ENCODE measurements around the gene C16orf74.

C16orf74 gene

DNA sequence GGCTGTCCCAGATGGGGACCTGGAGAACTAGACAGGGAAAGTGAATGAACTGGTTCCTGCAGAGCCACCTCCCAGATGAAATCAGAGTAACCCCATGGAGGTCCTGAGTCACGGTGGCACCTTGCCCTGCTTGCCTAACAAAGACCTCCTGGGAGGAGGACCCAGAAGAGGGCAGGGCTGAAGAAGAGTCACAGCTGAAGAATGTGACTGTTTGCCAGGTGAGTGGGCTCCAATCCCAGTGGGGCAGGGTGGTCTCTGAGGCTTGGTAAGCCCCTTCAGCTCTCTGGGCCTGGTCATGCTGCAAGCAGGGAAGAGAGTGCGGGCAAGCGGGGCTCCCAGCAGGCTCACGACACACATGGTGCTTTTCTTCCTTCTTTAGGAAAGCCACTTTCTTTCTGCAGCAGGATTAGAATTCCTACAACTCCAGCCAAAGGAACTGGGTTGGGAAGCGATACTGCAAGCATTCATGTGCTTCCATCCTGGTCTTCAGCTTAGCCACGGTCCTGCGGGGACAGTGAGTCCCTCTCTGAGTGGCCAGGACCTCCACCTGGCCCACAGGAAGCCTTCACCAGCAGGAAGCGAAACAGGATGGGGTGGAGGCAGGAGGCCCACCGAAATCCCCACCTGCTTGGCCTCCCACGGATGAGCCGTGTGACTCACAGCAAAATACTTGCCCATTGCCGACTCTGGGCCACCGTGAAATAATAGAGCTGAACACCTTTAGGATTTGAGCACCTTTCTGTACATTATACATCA lies 4.3 kb downstream of the C16orf74 start:
- DNase-seq, result no peak

DNA sequence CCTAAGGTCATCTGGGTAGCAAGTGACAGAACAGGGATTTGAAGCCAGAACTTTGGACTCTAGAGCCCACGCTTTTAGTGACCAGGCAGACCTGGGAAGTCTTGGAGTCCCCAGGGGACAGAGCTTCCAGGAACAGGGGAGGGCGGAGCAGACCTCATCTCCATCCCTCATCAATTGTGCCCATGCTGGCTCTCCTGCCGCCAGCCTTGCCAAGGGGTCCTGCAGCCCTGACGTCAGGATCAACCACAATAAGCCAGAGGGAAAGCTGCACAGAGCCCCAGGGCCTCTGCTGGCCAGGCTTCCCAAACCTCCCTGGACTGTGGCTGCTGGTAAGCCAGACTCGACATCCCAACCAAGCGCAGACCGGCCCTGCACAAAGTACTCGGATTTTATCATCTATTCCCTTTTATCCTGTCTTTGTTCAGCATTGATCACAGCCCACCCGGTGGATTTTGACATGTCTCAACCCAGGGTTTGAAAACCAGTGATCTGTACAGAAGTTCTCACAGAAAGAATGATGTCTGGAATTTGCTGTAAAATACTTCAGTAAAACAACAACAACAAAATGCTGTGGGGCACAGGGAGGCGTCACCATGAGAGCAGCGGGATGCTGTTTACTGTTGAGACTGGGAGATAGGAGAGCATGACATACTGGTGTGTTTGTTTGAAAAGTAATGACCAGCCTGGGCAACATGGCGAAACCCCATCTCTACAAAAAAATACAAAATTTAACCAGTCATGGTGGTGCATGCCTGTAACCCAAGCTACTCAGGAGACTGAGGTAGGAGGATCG lies 11.8 kb downstream of the C16orf74 start:
- no peak for DNase-seq

DNA sequence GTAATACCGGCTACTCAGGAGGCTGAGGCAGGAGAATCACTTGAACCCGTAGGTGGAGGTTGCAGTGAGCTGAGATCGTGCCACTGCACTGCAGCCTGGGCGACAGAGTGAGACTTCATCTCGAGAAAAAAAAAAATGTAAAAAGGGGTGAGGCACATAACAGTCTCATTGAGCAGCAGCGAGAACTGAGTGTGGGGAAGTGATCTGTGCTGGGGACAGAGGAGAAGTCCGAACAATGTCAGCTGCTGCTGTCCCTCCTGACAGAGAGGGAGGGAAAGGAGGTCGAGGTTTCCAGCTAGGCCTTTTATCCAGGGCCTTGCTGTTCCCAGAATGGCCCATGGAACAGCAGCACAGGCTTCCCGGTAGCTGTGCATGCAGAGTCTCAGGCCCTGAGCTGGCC lies 14.0 kb downstream of the C16orf74 start:
- DNase-seq, result no peak

DNA sequence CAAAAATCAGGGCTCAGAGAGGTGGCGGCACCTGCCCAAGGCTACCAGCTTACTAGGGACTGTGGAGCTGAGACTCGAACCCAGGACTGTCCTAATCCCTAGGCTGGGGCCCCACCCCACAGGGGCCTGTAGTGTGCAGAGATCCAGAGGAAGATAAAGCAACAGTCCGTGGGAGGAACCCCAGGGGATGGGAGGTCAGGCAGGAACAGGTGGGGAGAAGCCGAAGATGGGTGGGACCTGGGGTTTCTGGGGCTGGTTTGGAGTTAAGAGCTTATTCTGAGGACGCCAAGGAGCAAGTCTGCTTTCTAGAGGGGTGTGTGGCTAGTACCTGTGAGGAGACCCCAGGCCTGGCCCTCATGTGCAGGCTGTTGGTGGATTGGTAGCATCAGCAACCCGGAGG lies 14.9 kb downstream of the C16orf74 start:
- no peak for DNase-seq

DNA sequence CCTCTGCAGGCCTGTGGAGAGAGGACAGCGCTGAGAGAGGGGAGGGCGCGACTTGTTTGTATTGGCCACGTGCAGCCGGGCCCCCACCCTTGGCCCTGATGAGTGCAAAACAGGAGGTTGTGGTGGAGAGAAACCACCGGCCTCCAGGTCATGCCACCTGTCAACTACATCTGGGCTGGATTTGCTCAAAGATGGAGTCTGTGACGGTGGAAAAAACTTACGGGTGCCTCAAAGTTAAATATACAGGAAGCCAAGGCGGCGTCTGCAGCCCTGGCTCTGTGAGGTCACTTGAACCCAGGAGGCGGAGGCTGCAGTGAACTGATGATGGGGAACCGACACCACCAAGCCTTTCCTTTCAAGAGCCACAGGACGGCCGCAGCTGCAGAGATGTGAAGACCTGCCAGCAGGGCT lies 15.7 kb downstream of the C16orf74 start:
- DNase-seq, result peak; percentile 36

DNA sequence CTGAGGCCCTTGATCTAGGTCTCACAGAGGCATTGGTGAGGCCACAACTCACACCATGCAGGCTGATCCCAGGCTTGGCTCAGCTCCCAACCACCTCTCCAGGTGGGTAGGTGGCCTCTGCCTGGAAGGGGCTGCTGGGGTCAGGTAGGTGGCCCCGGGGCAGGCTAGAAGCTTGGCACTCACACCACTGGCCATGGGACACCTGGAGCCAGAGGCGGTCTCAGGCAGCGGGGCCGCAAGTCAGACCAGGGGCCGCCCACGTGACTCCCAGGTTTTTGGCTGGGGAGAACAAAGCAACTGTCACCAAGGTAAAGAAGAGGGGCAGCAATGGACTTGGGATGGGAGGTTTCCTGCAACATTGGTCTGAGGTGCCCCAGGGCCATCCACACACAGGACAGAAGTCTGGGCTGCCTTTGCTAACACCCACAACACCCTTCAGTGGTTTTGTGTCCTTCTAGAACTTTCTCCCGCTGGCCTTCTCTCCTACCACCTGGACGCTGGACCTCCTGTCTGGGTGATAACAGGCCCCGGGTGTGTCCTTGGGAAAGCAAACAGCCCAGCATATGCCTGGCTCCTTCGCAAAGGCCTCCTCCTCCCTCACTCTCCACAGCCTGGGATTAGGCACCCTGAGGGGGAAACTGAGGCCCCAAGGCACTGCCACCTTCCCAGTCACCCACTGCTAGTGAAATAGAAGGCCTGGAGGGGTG lies 16.4 kb downstream of the C16orf74 start:
- DNase-seq, result no peak

DNA sequence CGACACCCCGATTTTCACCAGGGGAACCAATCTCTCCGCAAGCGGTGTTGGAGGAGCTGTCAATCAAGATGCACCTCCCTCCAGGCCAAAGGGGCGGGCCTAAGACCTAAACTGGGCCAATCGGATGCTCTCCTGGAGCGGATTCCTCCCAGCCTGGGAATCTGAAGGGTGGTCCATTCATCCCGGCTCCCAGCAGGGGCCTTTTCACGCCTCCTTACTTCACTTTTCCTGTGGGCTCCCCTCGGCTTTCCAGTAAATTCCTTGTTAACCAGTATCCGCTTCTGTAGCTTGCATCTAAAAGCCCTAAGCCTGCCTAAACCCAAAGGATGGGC lies 17.1 kb downstream of the C16orf74 start:
- no peak for DNase-seq

DNA sequence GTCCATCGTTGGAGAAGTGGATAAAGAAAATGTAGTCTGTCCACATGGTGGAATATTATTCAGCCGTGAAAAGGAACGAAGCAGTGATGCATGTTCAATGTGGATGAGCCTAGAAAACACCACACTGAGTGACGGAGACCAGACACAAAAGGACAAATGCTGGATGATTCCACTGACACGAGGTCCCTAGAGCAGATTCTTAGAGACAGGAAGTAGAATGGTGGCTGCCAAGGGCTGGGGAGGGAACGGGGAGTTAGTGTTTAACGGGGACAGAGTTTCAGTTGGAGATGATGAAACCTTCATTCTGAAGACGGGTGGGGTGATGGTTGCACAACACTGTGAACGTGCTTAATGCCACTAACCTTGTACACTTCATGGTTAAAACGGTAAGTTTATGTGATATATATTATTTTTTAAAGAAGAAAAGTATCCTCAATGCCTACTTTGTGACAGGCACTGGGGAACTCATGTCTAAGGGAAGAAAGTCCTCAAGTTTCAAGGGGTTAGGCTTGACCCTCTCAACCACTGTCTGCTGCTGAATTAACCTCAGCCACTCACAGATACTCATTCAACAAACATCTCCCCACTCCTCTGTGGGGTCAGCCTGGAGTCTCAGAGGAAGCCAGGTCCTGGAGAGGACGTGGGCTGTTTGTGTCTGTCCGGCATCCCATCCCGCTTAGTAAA lies 17.6 kb downstream of the C16orf74 start:
- DNase-seq, result no peak

DNA sequence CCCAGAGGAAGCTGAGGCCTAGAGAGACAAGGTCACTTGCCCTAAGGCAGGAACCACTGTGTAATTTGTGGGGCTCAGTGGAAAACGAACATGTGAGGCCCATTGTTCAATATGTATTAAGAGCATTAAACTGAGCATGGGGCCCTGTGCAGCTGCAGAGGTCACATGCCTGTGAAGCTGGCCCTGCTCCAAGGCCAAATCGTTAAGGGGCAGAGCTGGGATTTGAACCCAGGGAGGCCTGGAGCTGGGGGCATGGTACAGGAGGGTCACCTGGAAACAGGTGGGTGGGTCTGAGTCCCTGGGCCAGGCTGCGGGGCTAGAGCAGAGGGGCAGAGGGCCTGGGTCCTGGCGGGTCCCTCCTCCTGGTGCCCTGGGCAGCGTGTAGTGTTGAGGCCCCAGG lies 19.7 kb downstream of the C16orf74 start:
- no peak for DNase-seq

DNA sequence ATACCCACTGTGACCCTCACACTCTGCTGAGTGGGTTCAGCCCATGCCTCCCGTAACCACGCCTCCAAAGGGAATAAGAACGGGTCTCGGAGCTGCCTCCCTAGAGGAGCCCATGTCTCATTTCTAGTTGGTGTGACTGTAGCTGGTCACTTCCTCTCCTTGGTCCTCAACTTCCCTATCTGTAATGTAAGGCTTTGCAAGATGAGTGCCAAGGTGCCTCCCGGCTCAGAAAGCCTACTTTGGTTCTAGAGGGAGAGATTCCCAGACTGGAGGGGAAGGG lies 20.8 kb downstream of the C16orf74 start:
- DNase-seq, result no peak

DNA sequence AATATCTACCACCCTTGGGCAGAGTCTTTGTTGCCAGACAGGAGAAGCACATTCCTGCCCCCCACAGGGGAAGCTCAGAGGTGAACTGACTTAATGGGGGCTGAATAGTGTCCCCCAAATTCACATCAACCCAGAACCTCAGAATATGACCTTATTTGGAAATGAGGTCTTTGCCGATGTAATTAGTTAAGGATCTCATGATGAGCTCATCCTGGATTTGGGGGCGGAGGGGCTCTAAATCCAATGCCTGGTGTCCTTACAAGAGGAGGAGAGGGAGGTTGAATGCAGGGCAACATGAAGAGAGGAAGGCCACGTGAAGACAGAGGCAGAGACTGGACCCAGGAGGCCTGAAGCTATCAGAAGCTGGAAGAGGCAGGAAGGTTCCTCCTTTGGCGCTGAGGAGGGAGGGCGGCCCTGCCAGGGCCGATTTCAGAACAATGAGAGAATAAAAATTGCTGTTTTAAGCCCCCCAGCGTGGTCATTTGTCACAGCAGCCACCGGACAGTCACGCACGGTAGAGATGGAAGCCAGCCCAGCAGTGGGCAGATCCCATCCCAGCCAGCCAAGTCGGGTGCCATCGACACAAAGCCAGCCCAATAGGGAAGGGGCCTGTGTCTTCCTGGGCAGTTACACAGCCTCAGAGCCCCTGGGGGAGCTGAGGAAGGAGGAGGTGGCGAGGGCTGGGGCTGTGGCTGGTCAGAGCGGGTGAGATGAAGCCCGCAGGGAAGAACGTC lies 21.3 kb downstream of the C16orf74 start:
- no peak for DNase-seq

DNA sequence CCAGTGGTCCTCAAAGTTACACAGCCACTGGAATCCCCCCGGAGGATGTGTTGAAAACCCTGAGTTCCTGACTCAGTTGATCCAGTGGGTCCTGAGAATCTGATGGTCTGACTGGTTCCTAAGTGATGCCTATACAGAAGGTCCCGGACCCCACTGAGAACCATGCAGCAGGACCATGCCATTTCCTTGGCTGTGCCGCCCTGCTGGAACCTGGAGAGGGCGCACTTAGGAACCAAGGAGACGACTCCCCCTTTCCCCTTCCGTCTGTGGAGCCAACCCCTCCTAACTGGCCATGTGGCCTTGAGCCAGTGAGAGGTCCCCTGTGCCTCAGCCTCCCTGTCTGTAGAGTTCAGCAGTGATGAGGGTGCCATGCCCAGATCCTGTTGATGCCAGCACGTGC lies 22.0 kb downstream of the C16orf74 start:
- DNase-seq, result no peak

DNA sequence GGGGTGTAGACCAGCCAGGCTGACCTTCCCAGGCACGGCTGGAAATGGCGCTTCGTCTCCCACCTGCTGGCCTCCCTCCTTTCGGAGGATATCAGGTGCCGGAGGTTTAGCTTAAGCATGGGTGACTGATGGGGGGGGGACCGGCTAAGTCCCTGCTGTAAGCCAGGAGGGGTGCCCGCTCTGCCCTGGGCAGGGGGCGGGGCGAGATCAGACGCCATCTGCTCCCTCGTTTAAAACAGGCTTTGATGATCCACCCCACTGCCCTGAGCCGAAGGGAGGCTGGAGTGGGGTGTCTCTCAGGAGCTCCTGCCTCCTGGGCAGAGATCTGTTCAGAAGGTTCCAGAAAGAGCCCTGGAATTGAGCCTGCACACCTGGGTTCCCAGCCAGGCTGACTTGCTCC lies 26.0 kb downstream of the C16orf74 start:
- no peak for DNase-seq

DNA sequence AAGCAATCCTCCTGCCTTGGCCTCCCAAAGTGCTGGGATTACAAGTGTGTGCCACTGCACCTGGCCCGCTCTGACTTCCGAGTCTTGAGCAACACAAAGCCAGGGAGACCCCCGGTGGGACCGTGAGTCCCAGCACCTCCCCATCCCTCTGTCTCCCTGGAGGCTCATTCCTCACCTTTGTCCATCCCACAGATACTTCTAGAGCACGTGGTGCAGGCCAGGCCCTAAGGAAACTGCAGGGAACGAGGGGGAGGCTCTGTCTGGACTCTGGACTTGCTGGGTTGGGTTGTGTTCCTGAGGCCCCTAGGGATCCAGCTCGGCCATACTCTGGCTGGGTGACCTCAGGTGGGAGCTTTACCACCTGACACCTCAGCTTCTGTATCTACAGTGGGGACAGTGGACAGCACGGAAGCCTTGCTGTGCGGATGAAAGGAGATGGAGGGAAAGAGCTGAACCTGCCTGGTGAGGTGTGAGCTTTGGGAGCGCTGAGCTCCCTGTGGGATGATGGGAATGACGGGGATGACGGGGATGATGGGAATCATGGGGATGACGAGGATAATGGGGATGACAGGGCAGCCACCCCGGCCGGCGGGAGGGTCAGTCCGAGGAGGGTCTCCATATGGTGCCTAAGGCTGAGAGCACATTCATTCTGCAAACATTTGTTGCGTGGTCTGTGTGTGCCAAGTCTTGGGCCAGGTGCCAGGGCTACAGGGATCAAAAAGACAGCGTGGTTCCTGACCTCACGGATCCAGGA lies 26.6 kb downstream of the C16orf74 start:
- no peak for DNase-seq

DNA sequence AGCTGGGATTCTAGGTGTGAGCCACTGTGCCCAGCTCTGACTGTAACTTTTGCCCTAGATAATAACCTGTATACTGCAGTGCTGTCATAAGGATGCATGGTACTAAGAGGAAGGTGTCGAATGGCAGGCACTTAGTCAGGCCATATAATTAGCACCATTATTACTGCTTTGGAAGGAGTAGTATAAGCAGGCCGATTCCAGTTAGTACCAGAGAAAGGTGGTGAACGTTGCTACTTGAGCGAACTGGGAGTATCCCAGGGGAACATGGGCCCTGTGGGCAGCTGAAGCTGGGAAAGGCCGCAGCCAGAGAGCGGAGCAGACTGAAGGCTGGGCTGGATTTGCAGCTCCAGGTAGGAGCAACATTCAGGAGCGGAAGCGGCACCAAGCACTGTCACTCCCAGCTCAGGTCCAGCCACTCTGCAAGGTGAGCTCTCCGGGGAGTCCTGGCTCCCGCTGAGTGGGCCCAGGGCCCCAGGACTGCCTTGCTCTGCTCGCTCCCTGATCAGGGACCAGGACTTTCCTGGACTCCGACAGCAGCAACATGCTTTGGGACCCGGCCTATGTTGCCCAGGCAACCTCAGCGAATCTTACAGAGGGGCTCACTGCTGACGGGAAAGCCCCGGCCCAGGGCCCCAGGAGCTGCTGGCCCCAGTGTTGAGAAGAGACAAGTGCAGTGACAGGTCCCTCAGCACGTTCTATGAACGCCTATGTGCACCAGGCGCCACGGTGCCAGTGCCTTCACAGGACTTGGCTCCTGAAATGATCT lies 28.6 kb downstream of the C16orf74 start:
- no peak for DNase-seq

DNA sequence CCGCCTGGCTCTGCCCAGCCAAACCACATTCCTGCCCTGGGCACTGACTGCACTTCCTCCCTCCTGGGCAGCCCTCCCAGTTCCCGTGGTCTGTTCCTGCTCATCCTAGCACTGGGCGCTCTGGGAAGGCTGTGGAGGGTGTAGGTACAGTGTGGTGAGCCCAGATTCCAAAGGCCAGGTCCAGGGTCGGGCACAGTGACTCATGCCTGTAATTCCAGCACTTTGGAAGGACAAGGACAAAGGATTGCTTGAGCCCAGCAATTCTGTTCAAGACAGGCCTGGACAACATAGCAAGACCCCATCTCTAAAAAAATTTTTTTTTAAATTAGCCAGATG lies 30.6 kb downstream of the C16orf74 start:
- DNase-seq, result no peak

DNA sequence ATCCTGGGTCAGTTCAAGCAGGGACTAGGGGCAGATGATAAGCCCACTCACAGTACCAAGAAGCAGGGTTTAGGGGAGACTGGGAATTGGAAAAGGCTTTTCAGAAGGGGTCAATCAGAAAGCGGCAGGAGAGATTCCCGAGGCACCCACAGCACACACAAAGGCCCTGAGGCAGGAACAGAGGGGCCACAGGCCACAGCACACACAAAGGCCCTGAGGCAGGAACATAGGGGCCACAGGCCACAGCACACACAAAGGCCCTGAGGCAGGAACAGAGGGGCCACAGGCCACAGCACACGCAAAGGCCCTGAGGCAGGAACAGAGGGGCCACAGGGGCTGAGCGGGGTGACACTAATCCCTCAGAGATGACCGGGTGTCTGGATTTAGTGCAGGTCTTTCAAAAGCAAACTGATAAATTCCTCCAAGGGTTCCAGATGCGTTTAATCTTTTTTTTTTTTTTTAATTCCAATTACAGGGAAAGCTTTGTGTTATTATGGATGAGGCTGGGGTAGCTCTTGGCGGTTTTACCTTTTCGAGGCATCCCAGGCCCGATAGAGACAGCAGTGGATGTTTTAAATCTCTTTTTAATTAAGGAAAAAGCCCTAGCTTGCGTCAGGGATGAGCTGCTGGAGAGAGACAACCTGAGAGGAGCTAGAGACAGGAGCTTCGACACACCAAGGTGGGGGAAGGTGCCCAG lies 31.1 kb downstream of the C16orf74 start:
- no peak for DNase-seq

DNA sequence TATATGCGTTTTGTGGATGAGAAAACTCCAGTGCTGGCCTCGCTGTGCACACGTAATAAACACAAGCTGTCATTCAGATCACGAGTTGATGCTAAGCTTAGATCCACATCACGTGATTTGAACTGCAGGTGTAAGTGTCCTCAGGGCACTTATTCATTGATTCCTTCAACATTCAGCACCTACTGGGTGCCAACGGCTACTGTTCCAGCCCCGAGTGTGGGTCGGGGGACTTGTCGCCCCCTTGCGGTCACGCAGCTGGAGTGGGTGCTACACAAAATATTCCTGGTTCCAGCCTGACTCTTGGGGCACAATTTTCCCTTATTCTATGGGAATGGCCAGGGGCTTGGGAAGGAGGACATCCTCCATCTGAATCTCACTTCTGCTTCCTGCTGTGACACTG lies 32.2 kb downstream of the C16orf74 start:
- DNase-seq, result no peak

DNA sequence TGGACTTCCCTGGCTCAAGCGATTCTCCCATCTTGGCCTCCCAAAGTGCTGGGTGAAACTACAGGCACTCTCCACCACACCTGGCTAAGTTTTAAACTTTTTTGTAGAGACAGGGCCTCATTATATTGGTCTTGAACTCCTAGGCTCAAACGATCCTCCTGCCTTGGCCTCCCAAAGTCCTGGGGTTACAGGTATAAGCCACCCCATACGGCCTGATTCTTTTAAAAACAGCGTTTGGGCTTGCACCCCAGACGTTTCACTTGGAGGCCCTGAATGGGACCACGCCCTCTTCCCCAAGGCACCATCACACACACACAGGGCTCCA lies 32.8 kb downstream of the C16orf74 start:
- no peak for DNase-seq

DNA sequence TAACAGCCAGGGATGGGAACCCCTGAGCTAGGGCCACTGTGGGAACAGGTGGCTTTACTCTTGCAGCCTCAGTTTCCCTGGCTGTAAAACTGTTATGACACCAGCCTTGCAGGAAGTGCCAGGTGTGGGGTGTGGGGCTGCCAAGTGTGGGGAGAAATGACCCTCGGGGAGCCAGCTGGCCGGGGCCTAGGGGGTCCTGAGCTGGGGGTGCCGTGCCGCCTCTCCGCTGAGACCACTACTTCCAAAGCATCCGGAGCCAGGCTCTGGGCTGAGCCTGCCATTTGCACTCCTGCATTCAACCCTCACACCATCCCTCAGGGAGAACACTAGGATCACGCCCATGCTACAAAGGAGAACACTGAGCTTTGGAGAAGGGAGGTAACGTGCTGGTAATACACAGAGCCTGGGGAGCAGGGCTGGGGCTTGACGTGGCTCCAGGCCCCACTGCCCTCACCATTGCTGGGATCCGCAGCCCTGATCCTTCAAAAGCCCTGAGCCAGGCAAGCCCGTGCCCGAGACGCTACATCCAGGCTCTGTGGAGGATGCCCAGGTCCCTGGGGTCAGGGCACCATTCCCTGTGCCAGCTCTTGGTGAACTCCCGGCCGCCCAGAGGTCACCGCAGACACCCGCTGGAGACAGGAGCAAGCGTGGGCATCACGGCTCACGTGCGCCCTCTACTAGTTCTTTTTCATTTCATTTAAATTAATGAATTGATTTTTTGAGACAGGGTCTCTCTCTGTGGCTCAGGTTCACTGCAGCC lies 33.3 kb downstream of the C16orf74 start:
- DNase-seq, result peak; percentile 44

Measured in T-helper 9 cell (primary cell).